Adrenal gland (tissue), 12 donors: ENCODE results near the gene ADCK1. TPM values are rescaled to one million over a fixed set of nuclear protein-coding genes. Genes with fewer than 3 reads are reported as not detected.
"Not testable (repeated sequence)": the region's sequence is repeated elsewhere in the genome, so short reads cannot be mapped to it uniquely, and the experiment has no call there.

Experiments used
- DNase-seq, 7 donors: peaks; one replicate each; pipeline ENCODE4 v3.0.0-alpha.2; 2019 to 2020
- H3K27ac ChIP-seq, 5 donors: fragments of 200-600 bp; sonication (generic) in 4 of 5; 1 replicate in 3 of 5; 2 replicates in 2 of 5; pipeline versions ENCODE4 v1.5.1 to v1.8.0; 2016 to 2020; ENCODE audit warnings: mild to moderate bottlenecking in 1 of 5
- H3K27me3 ChIP-seq: fragments of 200-600 bp; 2 replicates; pipeline ENCODE4 v1.8.0; 2021
- H3K36me3 ChIP-seq, 2 donors: fragments of 200-600 bp; replicated peaks in 1 of 2; 1 replicate in 1 of 2; 2 replicates in 1 of 2; pipeline versions ENCODE4 v1.5.1 to v1.8.0; 2018 to 2022
- H3K4me1 ChIP-seq, 2 donors: fragments of 200-600 bp; replicated peaks in 1 of 2; 1 replicate in 1 of 2; 2 replicates in 1 of 2; pipeline versions ENCODE4 v1.5.1 to v1.8.0; 2018 to 2021
- H3K4me3 ChIP-seq, 4 donors: fragments of 200-600 bp; sonication (generic) in 3 of 4; one replicate each; pipeline ENCODE4 v1.5.1; 2016 to 2018
- H3K9me3 ChIP-seq, 3 donors: fragments of 200-600 bp; sonication (generic) in 1 of 3; replicated peaks in 1 of 3; 1 replicate in 2 of 3; 2 replicates in 1 of 3; pipeline versions ENCODE4 v1.5.1 to v1.8.0; 2016 to 2021
- CTCF ChIP-seq, 6 experiments: fragments of 450-650 bp in 4 of 6; fragments of 200-600 bp in 2 of 6; sonication (generic) in 1 of 6; IDR thresholded peaks; 1 replicate in 5 of 6; 2 replicates in 1 of 6; pipeline versions ENCODE4 v1.5.1 to v1.8.0; 2016 to 2021; ENCODE audit warnings: antibody characterized with exemption in 6 of 6, mild to moderate bottlenecking in 2 of 6, moderate library complexity in 1 of 6
- POLR2A ChIP-seq, 2 donors: fragments of 450-650 bp; IDR thresholded peaks; one replicate each; pipeline ENCODE4 v1.6.1; 2017; ENCODE audit warnings: antibody characterized with exemption in 2 of 2, mild to moderate bottlenecking in 2 of 2, moderate library complexity in 1 of 2
- WGBS, 4 donors: extraction: QIAGEN DNeasy Blood & Tissue Kit in 2 of 4; methylation state at CpG; one replicate each; pipeline versions ENCODE4 v1.1.5 to v1.1.7; 2013 to 2017; 5-methylcytosine and 5-hydroxymethylcytosine counted together
- intact Hi-C, 2 donors: fragments of 100-400 bp; cut with DNase I; formaldehyde crosslinking; loops; one replicate each; pipeline versions ENCODE4 v1.14.1 to v1.15.0; 2022 to 2023
- polyA plus RNA-seq, 3 donors: library from polyadenylated mRNA; stranded (reverse); fragments of 200-250 nt in 2 of 3; fragments of 350-450 nt in 1 of 3; fragmentation: Illumina TruSeq in 1 of 3; extraction: RNeasy Lipid Tissue Mini Kit (QIAGEN cat#74804) in 1 of 3; gene quantifications; one replicate each; pipeline ENCODE4 v1.2.3, GENCODE V29; 2013 to 2014
- total RNA-seq, 9 donors: library from RNA; depleted of rRNA in 4 of 9; stranded (reverse); fragments of >200 nt in 4 of 9; fragments of 120-200 nt in 1 of 9; fragmentation: NEBNext Ultra II Directional in 1 of 9; extraction: Animal tissue kit (Norgen Biotek cat#: 25700) in 1 of 9; gene quantifications; one replicate each; pipeline versions ENCODE4 v1.1.0 to v1.2.4, GENCODE V29; 2013 to 2023
- donor health status: healthy with polysubstance abuse.
- donor health status: Bipolar disorder and iron deficiency.
- donor health status: DM: yes; HTN: yes; CAD: no.
- donor health status: DM: no; HTN: no; CAD: no.
- donor health status: DM: no; HTN: no; CAD: no.
- donor health status: DM: yes; HTN: yes; CAD: no.

Gene ADCK1
- total and polyA plus RNA-seq, 12 donors, result 5.2 to 18.1 (median 9.9) TPM

GRCh38 chr14:77782202-77782601 is 17.7 kb upstream of the ADCK1 start:
- no peak overlapping the region for H3K4me3 ChIP-seq
- H3K36me3 ChIP-seq, result no peaks in the 10 kb centered on the region
- no peaks in the 10 kb centered on the region for H3K27me3 ChIP-seq
- H3K4me1 ChIP-seq, result no peaks in the 10 kb centered on the region
- no peak for DNase-seq
- intact Hi-C loops, result no loop called here
- TF ChIP-seq CTCF (IDR thresholded peaks at IDR 0.05) (no peak), POLR2A (IDR thresholded peaks at IDR 0.05) (no peak)
- no peaks in the 10 kb centered on the region for H3K9me3 ChIP-seq
- H3K27ac ChIP-seq, result no peak overlapping the region

DNA sequence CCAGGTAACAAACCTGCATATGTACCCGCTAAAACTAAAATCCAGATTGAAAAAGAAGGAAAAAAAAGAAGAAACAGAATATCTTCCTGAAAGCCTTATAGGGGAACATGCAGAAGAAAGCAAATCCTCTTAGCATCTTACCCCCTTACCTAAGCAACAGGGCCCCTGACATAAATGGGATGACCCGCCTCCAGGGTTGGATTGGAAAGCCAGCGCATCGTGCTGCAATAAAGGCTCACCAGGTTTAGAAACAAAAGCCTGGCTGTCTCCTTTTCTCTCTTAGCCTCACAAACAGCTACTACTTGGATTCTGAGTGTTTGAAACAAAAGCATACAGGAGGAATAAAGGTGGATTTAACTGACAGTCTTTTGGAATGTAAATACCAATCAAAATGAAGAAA is 13.8 kb upstream of the ADCK1 start:
- intact Hi-C loops, result no loop called here
- no peaks in the 10 kb centered on the region for H3K9me3 ChIP-seq
- 43 to 53% (median 53%) methylated on average over 4 of the region's 4 CpGs for WGBS, 4 donors

DNA sequence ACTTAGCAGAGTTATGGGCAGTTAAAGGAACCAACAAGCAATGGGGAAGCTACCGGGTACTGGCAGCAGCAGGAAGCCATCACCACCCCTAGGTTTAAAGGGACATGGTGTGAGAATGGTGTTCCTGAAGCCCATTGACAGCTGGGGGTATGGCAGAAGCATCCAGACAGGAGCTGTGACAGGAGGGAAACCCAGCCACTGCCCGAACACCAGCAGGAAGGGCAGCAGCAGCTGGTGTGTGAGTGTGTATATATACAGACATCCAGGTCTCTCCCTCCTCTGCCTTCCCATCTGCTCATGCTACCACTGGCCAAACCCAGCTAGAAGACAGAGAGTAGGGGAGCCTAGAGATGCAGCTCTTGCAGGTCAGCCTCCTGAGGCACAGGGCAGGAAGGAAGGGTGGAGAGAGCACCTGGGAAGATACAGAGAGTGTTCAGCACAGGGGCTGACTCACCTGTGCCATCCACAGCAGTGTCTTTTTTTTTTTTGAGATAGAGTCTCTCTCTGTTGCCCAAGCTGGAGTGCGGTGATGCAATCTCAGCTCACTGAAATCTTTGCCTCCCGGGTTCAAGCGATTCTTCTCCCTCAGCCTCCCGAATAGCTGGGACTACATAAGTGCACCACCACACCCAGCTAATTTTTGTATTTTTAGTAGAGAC is 9.2 kb upstream of the ADCK1 start:
- no peak overlapping the region for H3K27ac ChIP-seq
- H3K9me3 ChIP-seq, result no peaks in the 10 kb centered on the region
- H3K36me3 ChIP-seq, result no peaks in the 10 kb centered on the region
- no peak overlapping the region for H3K4me3 ChIP-seq
- no peaks in the 10 kb centered on the region for H3K4me1 ChIP-seq
- 70 to 91% (median 78%) methylated on average over 5 to 6 of the region's 6 CpGs for WGBS, 4 donors
- H3K27me3 ChIP-seq, result no peaks in the 10 kb centered on the region
- DNase-seq, result no peak
- TF ChIP-seq POLR2A (IDR thresholded peaks at IDR 0.05), result no peak
- no peak for TF ChIP-seq CTCF (IDR thresholded peaks at IDR 0.05)
- intact Hi-C loops, result no loop called here

More for the DNA sequence above, 13.8 kb upstream of the ADCK1 start:
- no peak for TF ChIP-seq POLR2A (IDR thresholded peaks at IDR 0.05)
- no peak for TF ChIP-seq CTCF (IDR thresholded peaks at IDR 0.05)
- H3K27me3 ChIP-seq, result no peaks in the 10 kb centered on the region
- no peaks in the 10 kb centered on the region for H3K36me3 ChIP-seq
- no peak for DNase-seq
- H3K4me3 ChIP-seq, result no peak overlapping the region
- no peaks in the 10 kb centered on the region for H3K4me1 ChIP-seq
- no peak overlapping the region for H3K27ac ChIP-seq

DNA sequence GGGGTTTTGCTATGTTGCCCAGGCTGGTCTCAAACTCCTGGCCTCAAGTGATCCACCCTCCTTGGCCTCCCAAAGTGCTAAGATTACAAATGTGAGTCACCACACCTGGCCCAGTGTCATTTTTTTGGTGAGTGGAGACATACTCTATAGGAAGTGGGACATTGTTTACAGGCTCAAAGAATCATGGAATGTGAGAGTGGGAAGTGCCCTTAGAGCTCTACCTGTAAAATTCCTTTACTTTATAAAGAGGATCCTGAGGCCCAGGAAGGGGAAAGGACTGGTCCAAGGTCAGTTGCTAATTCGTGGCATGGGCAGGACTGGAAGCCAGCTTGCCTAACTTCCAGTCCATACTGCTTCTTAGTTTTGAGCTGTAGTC is 8.7 kb upstream of the ADCK1 start:
- Histone ChIP-seq H3K4me1 (peaks cover 0 to 3% of the 10 kb centered on the region in 2 donors), H3K9me3 (no peaks in the 10 kb centered on the region), H3K36me3 (no peaks in the 10 kb centered on the region), H3K4me3 (no peak overlapping the region), H3K27me3 (no peaks in the 10 kb centered on the region), H3K27ac (no peak overlapping the region)
- 27 to 56% (median 40%) methylated on average over 1 of the region's 1 CpG for WGBS, 4 donors
- DNase-seq, result no peak
- TF ChIP-seq CTCF (IDR thresholded peaks at IDR 0.05) (no peak), POLR2A (IDR thresholded peaks at IDR 0.05) (no peak)
- intact Hi-C loops, result no loop called here

DNA sequence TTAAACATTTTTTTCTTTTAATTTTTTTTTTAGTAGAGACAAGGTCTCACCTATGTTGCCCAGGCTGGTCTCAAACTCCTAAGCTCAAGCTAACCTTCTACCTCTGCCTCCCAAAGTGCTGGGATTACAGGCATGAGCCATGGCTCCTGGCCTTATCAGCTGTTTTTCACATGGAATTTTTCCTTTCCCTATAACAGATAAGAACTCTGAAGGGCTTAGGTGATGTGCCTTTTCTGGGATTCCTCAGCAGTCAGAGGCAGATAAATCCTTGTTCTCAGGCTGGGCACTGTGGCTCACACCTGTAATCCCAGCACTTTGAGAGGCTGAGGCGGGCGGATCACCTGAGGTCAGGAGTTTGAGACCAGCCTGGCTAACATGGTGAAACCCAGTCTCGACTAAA is 6.7 kb upstream of the ADCK1 start:
- H3K27ac ChIP-seq, H3K27me3 ChIP-seq, H3K4me3 ChIP-seq, H3K36me3 ChIP-seq, H3K9me3 ChIP-seq, H3K4me1 ChIP-seq, DNase-seq, intact Hi-C loops: not testable (repeated sequence)
- WGBS, 4 donors, result 86 to 97% (median 87%) methylated on average over 3 of the region's 3 CpGs
